Measurements from ENCODE around the gene NXPE2.
"Not testable (repeated sequence)": the region's sequence is repeated elsewhere in the genome, so short reads cannot be mapped to it uniquely, and the experiment has no call there.

NXPE2 gene

DNA sequence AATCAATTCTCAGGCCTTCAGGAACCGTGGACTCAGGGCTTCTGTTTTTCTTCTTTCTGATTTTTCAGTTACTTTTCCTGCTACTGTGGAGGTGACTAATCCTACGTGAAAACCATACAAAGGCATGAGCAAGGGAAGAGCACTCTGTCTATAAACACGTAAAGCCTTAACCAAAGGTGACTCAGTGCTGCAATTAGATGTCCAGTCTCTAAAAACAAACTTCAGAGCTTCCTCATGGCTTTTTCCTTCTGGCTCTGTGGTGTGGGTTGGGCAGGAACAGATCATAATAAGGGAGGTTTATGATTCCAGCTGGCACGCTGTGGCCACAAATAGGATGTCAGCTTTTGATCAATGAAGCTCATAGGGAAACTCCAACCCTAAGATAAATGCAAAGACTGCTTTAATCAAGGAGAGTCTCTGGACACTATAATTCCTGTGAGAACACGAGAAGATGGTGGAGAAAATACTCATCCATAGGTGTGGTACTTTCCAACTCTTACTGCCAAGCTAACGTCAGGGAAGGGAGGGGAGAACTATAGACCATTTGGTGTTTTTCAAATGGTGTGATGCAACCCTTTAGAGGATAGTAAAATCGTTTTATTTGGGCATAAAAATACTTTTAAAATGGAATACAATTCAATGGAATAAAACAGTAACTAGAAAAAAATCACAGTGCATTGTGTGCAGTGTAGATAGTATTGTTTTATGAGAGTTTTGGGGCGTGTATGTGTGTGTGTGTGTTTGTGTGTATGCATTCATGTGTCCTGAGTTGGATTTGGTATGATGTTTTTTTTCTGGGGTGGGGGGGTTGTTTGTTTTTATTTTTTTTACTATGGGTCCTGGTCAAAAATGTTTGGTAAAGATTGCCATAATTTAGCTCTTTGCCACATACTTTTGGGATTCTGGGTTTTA lies at the start of gene NXPE2:
Gene NXPE2, plus strand, starts transcription at position 403 of the 912 bp plus-strand sequence. Its CDS starts 49 bp downstream, at position 452.
- no peak for DNase-seq

DNA sequence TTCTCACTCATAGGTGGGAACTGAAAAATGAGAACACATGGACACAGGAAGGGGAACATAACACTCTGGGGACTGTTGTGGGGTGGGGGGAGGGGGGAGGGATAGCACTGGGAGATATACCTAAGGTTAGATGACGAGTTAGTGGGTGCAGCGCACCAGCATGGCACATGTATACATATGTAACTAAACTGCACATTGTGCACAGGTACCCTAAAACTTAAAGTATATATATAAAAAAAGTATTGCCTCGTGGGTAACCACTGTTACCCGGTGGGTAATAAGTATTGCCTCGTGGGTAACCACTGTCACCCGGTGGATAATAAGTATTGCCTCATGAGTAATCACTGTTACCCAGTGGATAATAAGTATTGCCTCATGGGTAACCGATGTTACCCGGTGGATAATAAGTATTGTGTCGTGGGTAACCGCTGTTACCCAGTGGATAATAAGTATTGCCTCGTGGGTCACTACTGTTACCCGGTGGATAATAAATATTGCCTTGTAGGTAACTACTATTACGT lies 46.8 kb upstream of the NXPE2 start:
- DNase-seq: not testable (repeated sequence)

GRCh38 chr11:114639440-114639839 lies 38.9 kb upstream of the NXPE2 start:
- not testable (repeated sequence) for DNase-seq

GRCh38 chr11:114650661-114651060 lies 27.7 kb upstream of the NXPE2 start:
- DNase-seq: no peak

DNA sequence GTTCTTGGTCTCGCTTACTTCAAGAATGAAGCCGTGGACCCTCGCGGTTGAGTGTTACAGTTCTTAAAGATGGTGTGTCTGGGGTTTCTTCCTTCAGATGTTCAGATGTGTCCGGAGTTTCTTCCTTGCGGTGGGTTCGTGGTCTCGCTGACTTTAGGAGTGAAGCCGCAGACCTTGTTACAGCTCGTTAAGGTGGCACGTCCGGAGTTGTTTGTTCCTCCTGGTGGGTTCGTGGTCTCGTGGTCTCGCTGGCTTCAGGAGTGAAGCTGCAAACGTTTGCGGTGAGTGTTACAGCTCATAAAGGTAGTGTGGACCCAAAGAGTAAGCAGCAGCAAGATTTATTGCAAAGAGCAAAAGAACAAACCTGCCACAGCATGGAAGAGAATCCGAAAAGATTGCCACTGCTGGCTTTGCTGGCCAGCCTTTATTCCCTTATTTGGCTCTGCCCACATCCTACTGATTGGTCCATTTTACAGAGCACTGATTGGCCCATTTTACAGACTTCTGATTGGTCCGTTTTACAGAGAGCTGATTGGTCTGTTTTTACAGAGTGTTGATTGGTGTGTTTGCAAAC lies 27.1 kb upstream of the NXPE2 start:
- DNase-seq: no peak

DNA sequence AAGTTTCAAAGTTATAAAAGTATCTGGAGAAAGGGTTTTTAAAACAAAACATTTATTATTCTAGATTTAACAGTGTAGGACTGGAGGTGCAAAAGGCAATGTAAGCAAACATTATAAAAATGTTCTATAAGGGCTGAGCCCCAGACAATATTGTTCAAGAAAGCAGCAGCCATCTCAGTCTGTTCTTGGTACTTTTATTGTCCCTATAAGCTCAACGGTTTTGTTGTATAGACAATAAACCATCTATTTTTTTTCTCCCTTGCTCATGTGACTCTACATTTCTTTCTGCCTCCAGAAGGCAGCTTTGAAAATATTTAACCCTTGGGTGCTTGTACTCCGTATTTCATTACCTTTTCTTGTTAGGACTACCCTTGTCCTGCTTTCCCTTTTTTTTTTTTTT lies 25.2 kb upstream of the NXPE2 start:
- DNase-seq: no peak

DNA sequence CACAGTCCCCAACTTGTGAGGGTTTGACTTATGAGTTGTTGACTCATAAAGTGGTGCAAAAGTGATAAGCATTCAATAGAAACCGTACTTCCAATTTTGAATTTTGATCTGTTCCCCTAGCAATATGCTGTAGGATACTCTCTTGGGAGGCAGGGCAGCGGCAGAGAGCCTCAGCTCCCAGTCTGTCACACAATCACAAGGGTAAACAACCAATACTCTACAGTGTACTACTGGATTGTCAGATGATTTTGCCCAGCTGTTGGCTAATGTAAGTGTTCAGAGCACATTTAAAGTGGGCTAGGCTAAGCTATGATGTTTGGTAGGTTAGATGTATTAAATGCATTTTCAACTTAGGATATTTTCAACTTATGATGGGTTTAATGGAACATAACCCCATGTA lies 13.7 kb upstream of the NXPE2 start:
- no peak for DNase-seq

DNA sequence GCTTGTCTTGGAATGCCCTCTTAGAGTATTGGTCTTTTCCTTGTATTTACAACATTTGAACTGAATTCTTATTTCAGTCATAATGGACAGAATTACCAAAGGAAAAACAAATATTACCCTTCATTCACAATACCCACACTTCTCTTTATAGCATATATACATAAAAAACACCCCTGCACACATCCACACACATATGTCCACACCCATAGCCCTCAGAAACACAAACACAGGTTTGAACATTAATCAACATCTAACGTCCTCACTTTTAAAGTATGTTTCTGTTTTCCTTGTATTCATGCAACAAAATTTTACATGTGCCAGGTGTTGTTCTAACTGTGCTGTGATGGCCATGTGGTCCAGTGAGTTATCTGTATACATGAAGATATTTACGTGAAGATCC lies 11.6 kb upstream of the NXPE2 start:
- DNase-seq: no peak

DNA sequence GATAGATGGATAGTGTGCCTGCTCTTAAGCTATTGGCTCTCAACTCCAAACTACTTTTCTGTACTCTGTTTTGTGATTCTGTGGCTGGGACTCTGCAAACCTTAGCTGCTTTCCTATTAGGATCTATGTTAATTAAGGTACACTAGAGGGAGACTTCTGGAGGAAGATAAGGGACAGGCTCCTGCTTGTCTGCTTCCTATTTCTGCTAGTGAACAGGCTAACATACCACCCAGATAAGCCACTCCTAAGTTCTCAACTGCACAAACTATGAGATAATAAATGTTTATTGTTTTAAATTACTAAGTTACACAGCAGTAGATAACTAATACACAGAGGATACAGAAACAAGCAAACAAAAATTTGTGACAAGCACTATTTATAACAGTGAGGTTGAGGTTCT lies 10.2 kb upstream of the NXPE2 start:
- no peak for DNase-seq

- DNase-seq: no peak
These were observed 4.7 kb upstream of the NXPE2 start for GRCh38 chr11:114673661-114674060.

DNA sequence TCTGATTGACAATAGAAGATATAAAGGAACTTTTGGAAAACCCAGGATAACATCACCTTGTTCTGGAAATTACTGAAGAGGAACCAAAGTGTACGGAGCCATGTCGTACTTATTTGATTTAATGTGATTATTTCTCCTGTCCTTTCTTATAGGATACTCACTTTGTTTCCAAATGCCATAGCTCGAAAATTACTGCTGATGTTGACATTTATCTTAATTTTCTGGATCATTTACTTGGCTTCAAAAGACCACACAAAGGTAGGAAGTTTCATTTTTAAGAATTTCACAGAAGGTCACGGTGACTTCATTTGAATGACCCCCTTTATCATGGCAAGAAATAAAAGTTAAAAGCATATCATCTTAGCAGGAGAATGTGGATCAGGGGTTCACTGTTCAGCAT lies 1.2 kb downstream of the NXPE2 start:
- DNase-seq: no peak

- DNase-seq: no peak
These were observed 4.7 kb downstream of the NXPE2 start for GRCh38 chr11:114683007-114683406.

GRCh38 chr11:114684636-114685035 lies 6.3 kb downstream of the NXPE2 start:
- DNase-seq: no peak

DNA sequence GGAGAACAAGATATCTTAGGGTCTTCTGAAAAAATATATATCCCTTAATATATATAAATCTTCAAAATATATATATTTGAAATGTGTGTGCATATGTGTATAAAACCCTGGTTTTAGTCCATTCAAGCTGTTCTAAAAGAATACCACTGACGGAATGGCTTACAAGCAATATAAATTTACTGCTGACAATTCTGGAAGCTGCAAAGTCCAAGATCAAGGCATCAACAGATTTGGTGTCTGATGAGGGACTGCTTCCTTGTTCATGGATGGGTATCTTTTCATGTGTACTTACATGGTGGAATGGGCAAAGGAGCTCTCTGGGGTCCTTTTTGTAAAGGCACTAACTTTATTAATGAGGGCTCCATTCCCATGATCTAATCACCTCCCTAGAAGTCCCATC lies 6.8 kb downstream of the NXPE2 start:
- no peak for DNase-seq

DNA sequence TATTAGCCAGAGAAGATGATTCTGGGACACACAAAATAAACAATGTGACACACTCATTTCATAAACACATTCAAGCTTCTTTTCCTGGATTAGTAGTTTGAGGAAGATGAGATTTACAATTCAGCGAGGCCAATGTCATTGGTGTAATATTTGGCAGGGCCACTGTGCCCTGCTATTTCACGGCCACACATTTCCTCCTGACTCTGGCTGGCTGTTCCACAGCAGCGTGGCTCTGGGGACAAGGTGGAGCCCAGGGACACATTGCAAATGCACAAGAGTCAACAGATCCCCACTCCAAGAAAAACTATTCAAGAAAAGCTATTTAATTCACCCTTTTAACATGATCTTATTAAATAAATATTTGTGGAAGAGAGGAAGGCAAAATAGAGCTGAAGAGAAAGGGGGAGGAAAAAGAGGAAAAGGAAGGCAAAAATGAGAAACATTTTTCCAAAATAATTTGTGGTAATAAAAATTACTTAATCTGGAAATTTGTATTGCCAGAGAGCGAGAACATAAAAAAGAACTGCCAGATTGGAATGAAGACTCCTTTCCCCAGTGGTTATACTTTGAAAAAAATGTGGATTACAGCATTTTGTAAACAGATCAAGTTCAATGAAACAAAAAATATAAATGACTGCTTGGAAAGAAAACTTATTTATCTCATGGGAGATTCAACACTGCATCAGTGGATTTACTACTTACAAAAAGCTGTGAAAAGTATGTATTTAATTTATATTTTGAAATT lies 27.1 kb downstream of the NXPE2 start:
- DNase-seq: no peak

- no peak for DNase-seq
These were observed 31.6 kb downstream of the NXPE2 start for GRCh38 chr11:114709960-114710359.

DNA sequence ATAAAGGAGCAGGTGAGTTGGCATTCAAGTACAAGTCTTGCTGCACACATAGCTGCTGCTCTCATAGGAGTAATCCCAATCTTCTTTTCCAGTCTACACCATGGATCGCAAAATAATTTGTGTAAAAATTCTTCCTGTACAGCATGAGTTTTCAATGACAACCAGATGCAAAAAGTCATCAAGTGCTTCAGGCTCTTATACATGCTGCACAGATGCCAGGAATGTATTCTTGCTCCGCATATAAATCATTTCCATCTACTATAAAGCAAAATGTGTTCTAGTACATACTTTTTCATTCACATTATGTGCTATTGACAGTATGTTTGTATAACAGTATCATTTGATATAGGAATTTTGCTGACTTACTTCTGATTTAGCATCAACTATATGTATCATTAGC lies 35.4 kb downstream of the NXPE2 start:
- no peak for DNase-seq

GRCh38 chr11:114719562-114719961 lies 41.2 kb downstream of the NXPE2 start:
- no peak for DNase-seq

DNA sequence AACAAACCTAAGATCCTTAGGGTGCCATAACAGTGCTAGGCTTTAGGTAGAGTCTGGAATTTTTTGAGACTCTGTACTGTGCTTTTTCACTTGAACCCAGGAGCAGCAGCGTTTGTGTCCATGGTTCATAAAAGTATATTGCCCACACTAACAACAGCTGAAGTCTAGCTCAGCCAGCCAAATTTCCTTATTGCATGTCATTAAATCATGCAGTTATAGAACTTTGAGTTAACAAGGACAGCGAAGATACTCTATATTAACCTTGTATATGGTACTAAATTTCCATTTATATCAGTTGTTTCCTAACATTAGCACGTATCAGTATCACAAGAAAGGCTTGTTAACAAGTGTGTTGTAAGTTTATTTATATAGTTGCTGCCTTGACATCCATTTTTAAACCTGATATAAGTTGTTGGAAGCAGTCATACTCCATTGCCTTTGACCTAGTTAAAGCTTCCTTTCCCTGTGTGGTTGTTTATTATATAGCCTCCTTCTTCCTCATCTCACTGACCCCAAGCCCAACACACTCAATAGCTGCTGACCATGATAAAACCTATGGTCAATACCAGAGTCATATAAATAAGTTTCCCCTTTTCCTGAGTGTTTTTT lies 46.7 kb downstream of the NXPE2 start:
- no peak for DNase-seq

DNA sequence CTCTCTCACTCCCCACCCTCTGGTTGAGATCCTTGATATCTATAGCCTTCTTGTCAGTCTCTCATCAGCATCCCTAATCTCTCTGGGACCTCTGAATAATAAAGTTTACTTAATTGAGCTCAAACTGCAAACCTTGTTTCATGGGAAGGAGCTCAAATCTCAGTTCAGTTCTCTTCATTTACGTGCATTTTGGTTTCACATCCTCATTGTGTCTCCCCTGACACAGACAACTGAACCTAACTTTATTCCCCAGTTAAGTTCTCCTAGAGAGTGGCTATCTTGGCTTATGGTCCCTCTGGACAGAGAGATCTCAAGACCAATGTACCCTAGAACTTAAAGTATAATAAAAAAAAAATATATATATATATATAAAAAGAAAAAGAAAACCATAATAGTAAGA lies 47.3 kb downstream of the NXPE2 start:
- DNase-seq: no peak

DNA sequence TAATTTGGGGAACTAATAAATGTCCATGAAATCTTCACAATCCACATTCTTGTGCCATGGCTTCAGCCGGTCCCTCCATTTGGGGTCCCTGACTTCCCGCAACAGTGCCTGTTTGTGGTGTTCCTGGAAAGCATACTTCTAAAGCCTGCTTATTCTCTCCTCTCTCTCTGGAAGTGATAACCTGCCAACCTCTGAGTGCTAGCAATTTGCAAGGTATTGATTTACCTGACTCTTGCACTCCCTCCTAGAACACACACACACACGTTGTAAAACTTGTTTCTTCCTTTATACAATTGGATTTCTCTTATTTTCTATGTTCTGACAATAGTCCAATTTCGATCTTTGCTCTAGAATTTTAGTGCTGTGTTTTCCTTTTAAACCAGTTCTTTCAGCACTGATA lies 58.5 kb downstream of the NXPE2 start:
- DNase-seq: no peak

- peak; percentile 6 for DNase-seq
These were observed 60.6 kb downstream of the NXPE2 start for GRCh38 chr11:114738954-114739353.

DNA sequence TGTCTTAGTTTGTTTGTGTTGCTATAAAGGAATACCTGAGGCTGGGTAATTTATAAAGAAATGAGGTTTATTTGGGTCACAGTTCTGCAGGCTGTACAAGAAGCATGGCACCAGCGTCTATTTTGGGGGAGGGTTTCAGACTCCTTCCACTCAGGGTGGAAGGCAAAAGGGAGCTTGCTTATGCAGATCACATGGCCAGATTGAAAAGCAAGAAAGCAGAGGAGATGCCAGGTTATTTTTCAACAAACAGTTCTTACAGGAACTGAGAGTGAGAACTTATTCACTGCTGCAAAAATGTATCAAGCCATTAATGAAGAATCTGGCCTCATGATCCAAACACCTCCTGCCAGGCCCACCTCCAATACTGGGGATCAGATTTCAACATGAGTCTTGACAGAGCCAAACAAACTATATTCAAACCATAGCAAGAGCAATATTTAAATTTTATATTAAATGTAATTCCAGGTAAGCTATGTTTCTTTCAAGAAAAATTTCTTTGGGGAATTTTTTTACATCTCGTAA lies 66.9 kb downstream of the NXPE2 start:
- DNase-seq: no peak

Data from NK-92 treated with Interleukin-12 subunit alpha and Interleukin-12 subunit beta, amount 100 ng/mL, for 24 hours (cell line).